ENCODE measurements around the gene BLTP2.
"Not testable (repeated sequence)": the region's sequence is repeated elsewhere in the genome, so short reads cannot be mapped to it uniquely, and the experiment has no call there.

Gene BLTP2

DNA sequence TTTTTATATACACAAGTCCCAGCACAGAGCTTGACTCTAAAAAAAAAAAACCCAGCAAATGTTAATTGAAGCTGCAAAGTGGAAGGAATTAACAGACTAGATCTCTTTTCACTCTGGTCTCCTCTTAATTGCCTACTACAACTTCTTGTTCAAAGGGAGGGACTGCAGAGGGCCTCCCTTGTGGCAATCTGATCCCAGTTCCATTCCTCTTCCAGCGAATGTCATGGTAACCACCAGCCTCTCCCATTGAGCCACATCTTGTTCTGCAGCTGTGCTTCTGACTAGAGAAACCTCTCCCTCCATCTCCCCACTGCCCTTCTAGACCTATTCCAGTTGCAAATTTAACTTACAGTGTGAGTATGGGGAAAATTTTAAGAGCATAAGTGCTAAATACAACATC is 22.9 kb upstream of the BLTP2 start:
- Histone ChIP-seq H3K4me3 (ENCODE audit: low read depth, low read length) (no peak overlapping the region), H3K27ac (ENCODE audit: low read depth, low read length) (no peak overlapping the region)

GRCh38 chr17:28665994-28666393 is 21.0 kb upstream of the BLTP2 start:
- Histone ChIP-seq H3K36me3 (ENCODE audit: control insufficient read depth, insufficient read depth, low read length) (peaks cover 45% of the 10 kb centered on the region), H3K27ac (ENCODE audit: low read depth, low read length) (no peak overlapping the region), H3K9me3 (ENCODE audit: control insufficient read depth, insufficient read depth, low read depth, low read length) (no peaks in the 10 kb centered on the region), H3K4me3 (ENCODE audit: low read depth, low read length) (no peak overlapping the region), H3K27me3 (ENCODE audit: control insufficient read depth, insufficient read depth, low read length) (no peaks in the 10 kb centered on the region), H3K9ac (ENCODE audit: low read length) (no peak overlapping the region), H3K4me1 (ENCODE audit: control insufficient read depth, insufficient read depth, low read length) (peaks cover 5% of the 10 kb centered on the region; the same call in 1 of the 2 replicates)

More for the DNA sequence above, 22.9 kb upstream of the BLTP2 start:
- Histone ChIP-seq H3K36me3 (ENCODE audit: control insufficient read depth, insufficient read depth, low read length) (peaks cover 63% of the 10 kb centered on the region), H3K4me1 (ENCODE audit: control insufficient read depth, insufficient read depth, low read length) (peaks cover 3% of the 10 kb centered on the region; the same call in 1 of the 2 replicates), H3K27me3 (ENCODE audit: control insufficient read depth, insufficient read depth, low read length) (no peaks in the 10 kb centered on the region), H3K9me3 (ENCODE audit: control insufficient read depth, insufficient read depth, low read depth, low read length) (no peaks in the 10 kb centered on the region), H3K9ac (ENCODE audit: low read length) (no peak overlapping the region)

- H3K9me3 ChIP-seq (ENCODE audit: control insufficient read depth, insufficient read depth, low read depth, low read length) = peaks cover 12% of the 10 kb centered on the region
- H3K4me3 ChIP-seq (ENCODE audit: low read depth, low read length) = no peak overlapping the region
- H3K27ac ChIP-seq (ENCODE audit: low read depth, low read length) = no peak overlapping the region
- H3K27me3 ChIP-seq (ENCODE audit: control insufficient read depth, insufficient read depth, low read length) = no peaks in the 10 kb centered on the region
- peaks cover 5% of the 10 kb centered on the region; the same call in 1 of the 2 replicates for H3K4me1 ChIP-seq (ENCODE audit: control insufficient read depth, insufficient read depth, low read length)
- H3K9ac ChIP-seq (ENCODE audit: low read length) = no peak overlapping the region
- peaks cover 48% of the 10 kb centered on the region for H3K36me3 ChIP-seq (ENCODE audit: control insufficient read depth, insufficient read depth, low read length)
These were observed 18.8 kb upstream of the BLTP2 start for GRCh38 chr17:28663723-28664122.

- Histone ChIP-seq H3K4me3 (ENCODE audit: low read depth, low read length) (peak overlapping the region; percentile 98), H3K4me1 (ENCODE audit: control insufficient read depth, insufficient read depth, low read length) (peaks cover 5% of the 10 kb centered on the region; the same call in 1 of the 2 replicates), H3K9ac (ENCODE audit: low read length) (peak overlapping the region; percentile 95), H3K9me3 (ENCODE audit: control insufficient read depth, insufficient read depth, low read depth, low read length) (peaks cover 21% of the 10 kb centered on the region), H3K27me3 (ENCODE audit: control insufficient read depth, insufficient read depth, low read length) (no peaks in the 10 kb centered on the region), H3K36me3 (ENCODE audit: control insufficient read depth, insufficient read depth, low read length) (peaks cover 46% of the 10 kb centered on the region), H3K27ac (ENCODE audit: low read depth, low read length) (peak overlapping the region; percentile 88)
These were observed 17.5 kb upstream of the BLTP2 start for GRCh38 chr17:28662527-28662829.

DNA sequence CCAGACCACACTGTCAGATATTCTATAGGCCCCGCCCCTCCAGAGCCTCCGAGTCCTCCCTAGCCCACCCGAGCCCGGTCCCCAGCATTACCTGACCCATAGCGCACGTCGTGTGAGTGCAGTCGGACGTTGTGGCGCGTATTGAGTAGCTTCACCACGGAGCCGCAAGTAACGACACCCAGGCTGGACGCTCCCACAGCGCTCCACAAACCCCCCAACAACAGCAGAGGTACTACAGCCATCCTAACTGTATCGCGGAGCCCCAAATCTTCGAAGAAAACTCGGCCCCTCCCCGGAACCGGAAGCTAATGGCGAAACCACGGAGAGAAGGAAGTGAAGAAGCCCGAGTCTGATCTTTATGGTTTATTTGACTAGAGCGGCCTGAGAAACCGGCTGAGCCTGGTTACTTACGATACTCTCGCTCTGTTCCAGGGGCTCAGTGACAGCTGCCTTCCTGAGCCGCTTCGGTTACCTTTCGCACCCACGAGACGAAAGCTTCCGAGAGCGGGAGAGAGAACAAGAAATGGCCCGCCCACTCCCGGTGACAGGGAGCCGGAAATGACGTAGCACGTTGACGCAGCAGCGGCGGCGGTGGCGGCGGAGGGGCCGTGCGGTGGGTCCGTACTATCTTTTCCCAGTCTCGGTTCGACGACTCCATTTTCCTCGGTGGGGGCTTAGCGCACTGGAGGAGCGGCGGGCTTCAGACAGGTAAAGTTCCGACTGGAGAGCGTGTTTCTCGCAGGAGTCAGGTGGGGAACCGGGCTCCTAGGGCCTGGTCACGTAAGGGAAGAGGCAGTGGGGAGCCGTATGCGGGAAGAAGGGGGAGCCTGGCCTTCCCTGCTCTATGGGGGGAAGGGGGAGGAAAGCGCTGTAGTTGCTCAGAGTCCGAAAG is 16.9 kb upstream of the BLTP2 start, which contains the start of the genes SDF2 and SUPT6H:
SDF2 (minus strand) TSS at position 272 of the 892 bp plus-strand sequence; CDS start at position 242, 30 bp downstream.
SUPT6H (plus strand) TSS at position 571 of the 892 bp plus-strand sequence. CDS start 11,197 bp downstream, outside the sequence.
- Histone ChIP-seq H3K27me3 (ENCODE audit: control insufficient read depth, insufficient read depth, low read length) (no peaks in the 10 kb centered on the region), H3K4me1 (ENCODE audit: control insufficient read depth, insufficient read depth, low read length) (peaks cover 5% of the 10 kb centered on the region; the same call in 1 of the 2 replicates), H3K27ac (ENCODE audit: low read depth, low read length) (peak within 1 kb of the TSS; percentile 88), H3K9me3 (ENCODE audit: control insufficient read depth, insufficient read depth, low read depth, low read length) (peaks cover 24% of the 10 kb centered on the region), H3K9ac (ENCODE audit: low read length) (peak within 1 kb of the TSS; percentile 95), H3K4me3 (ENCODE audit: low read depth, low read length) (peak within 1 kb of the TSS; percentile 98), H3K36me3 (ENCODE audit: control insufficient read depth, insufficient read depth, low read length) (peaks cover 45% of the 10 kb centered on the region)

DNA sequence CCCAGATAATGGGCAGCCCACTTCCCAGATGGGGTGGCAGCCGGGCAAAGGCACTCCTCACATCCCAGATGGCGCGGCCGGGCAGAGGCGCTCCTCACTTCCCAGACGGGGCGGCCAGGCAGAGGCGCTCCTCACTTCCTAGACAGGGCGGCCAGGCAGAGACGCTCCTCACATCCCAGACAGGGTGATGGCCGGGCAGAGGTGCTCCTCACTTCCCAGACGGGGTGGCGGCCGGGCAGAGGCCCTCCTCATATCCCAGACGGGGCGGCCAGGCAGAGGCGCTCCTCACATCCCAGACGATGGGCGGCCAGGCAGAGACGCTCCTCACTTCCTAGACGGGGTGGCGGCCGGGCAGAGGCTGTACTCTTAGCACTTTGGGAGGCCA is 14.5 kb upstream of the BLTP2 start:
- peaks cover 29% of the 10 kb centered on the region for H3K9me3 ChIP-seq (ENCODE audit: control insufficient read depth, insufficient read depth, low read depth, low read length)
- not testable (repeated sequence) for H3K4me3 ChIP-seq (ENCODE audit: low read depth, low read length); H3K27ac ChIP-seq (ENCODE audit: low read depth, low read length); H3K27me3 ChIP-seq (ENCODE audit: control insufficient read depth, insufficient read depth, low read length); H3K9ac ChIP-seq (ENCODE audit: low read length); H3K4me1 ChIP-seq (ENCODE audit: control insufficient read depth, insufficient read depth, low read length)
- H3K36me3 ChIP-seq (ENCODE audit: control insufficient read depth, insufficient read depth, low read length) = peaks cover 37% of the 10 kb centered on the region

DNA sequence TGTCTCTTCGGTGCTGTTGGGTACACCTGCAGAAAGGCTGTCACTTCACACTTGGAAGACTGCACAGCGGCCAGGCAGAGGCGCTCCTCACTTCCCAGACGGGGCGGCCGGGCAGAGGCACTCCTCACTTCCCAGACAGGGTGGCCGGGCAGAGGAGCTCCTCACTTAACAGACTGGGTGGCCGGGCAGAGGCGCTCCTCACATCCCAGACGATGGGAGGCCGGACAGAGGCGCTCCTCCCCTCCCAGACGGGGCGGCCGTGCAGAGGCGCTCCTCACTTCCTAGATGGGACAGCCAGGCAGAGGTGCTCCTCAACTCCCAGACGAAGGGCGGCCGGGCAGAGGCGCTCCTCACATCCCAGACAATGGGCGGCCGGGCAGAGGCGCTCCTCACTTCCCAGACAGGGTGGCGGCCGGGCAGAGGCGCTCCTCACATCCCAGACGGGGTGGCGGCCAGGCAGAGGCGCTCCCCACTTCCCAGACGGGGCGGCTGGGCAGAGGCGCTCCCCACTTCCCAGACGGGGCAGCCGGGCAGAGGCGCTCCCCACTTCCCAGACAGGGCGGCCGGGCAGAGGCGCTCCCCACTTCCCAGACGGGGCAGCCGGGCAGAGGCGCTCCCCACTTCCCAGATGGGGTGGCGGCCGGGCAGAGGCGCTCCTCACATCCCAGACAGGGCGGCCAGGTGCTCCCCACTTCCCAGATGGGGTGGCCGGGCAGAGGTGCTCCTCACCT is 14.0 kb upstream of the BLTP2 start:
- H3K27ac ChIP-seq (ENCODE audit: low read depth, low read length); H3K27me3 ChIP-seq (ENCODE audit: control insufficient read depth, insufficient read depth, low read length); H3K4me1 ChIP-seq (ENCODE audit: control insufficient read depth, insufficient read depth, low read length); H3K4me3 ChIP-seq (ENCODE audit: low read depth, low read length); H3K9ac ChIP-seq (ENCODE audit: low read length): not testable (repeated sequence)
- H3K36me3 ChIP-seq (ENCODE audit: control insufficient read depth, insufficient read depth, low read length) = peaks cover 40% of the 10 kb centered on the region
- peaks cover 29% of the 10 kb centered on the region for H3K9me3 ChIP-seq (ENCODE audit: control insufficient read depth, insufficient read depth, low read depth, low read length)

DNA sequence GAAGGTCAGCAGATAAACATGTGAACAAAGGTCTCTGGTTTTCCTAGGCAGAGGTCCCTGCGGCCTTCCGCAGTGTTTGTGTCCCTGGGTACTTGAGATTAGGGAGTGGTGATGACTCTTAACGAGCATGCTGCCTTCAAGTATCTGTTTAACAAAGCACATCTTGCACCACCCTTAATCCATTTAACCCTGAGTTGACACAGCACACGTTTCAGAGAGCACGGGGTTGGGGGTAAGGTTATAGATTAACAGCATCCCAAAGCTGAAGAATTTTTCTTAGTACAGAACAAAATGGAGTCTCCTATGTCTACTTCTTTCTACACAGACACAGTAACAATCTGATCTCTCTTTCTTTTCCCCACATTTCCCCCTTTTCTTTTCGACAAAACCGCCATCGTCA is 13.4 kb upstream of the BLTP2 start:
- not testable (repeated sequence) for H3K27ac ChIP-seq (ENCODE audit: low read depth, low read length); H3K27me3 ChIP-seq (ENCODE audit: control insufficient read depth, insufficient read depth, low read length); H3K9ac ChIP-seq (ENCODE audit: low read length); H3K4me3 ChIP-seq (ENCODE audit: low read depth, low read length); H3K4me1 ChIP-seq (ENCODE audit: control insufficient read depth, insufficient read depth, low read length)
- Histone ChIP-seq H3K36me3 (ENCODE audit: control insufficient read depth, insufficient read depth, low read length) (peaks cover 45% of the 10 kb centered on the region), H3K9me3 (ENCODE audit: control insufficient read depth, insufficient read depth, low read depth, low read length) (peaks cover 29% of the 10 kb centered on the region)

DNA sequence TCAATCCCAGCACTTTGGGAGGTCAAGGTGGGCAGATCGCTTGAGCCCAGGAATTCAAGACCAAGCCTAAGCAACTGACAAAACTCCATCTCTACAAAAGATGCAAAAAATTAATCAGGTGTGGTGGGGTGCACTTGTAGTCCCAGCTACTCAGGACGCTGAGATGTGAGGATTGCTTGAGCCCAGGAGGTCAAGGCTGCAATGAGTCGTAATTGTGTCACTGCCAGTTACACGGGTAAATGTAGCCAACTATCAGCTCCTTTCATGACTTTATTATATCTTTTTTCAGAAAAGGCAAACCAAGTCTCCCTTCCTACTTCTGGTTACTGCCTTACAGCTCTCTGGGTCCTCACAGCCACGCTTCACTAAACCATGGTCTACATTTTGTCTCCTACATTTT is 12.8 kb upstream of the BLTP2 start:
- Histone ChIP-seq H3K9ac (ENCODE audit: low read length) (no peak overlapping the region), H3K36me3 (ENCODE audit: control insufficient read depth, insufficient read depth, low read length) (peaks cover 50% of the 10 kb centered on the region), H3K27me3 (ENCODE audit: control insufficient read depth, insufficient read depth, low read length) (no peaks in the 10 kb centered on the region), H3K27ac (ENCODE audit: low read depth, low read length) (no peak overlapping the region), H3K4me3 (ENCODE audit: low read depth, low read length) (no peak overlapping the region; the same call in 1 of the 2 replicates), H3K4me1 (ENCODE audit: control insufficient read depth, insufficient read depth, low read length) (peaks cover 1% of the 10 kb centered on the region; the same call in 1 of the 2 replicates), H3K9me3 (ENCODE audit: control insufficient read depth, insufficient read depth, low read depth, low read length) (peaks cover 29% of the 10 kb centered on the region)

- no peaks in the 10 kb centered on the region for H3K4me1 ChIP-seq (ENCODE audit: control insufficient read depth, insufficient read depth, low read length)
- no peak overlapping the region for H3K27ac ChIP-seq (ENCODE audit: low read depth, low read length)
- no peaks in the 10 kb centered on the region for H3K27me3 ChIP-seq (ENCODE audit: control insufficient read depth, insufficient read depth, low read length)
- peaks cover 23% of the 10 kb centered on the region for H3K9me3 ChIP-seq (ENCODE audit: control insufficient read depth, insufficient read depth, low read depth, low read length)
- H3K4me3 ChIP-seq (ENCODE audit: low read depth, low read length) = no peak overlapping the region
- no peak overlapping the region for H3K9ac ChIP-seq (ENCODE audit: low read length)
- peaks cover 58% of the 10 kb centered on the region for H3K36me3 ChIP-seq (ENCODE audit: control insufficient read depth, insufficient read depth, low read length)
These were observed 10.2 kb upstream of the BLTP2 start for GRCh38 chr17:28655160-28655559.

- peaks cover 36% of the 10 kb centered on the region for H3K36me3 ChIP-seq (ENCODE audit: control insufficient read depth, insufficient read depth, low read length)
- H3K27me3 ChIP-seq (ENCODE audit: control insufficient read depth, insufficient read depth, low read length) = no peaks in the 10 kb centered on the region
- H3K27ac ChIP-seq (ENCODE audit: low read depth, low read length) = no peak overlapping the region
- H3K4me3 ChIP-seq (ENCODE audit: low read depth, low read length) = no peak overlapping the region
- H3K9ac ChIP-seq (ENCODE audit: low read length) = no peak overlapping the region
- peaks cover 8% of the 10 kb centered on the region; the same call in 1 of the 2 replicates for H3K4me1 ChIP-seq (ENCODE audit: control insufficient read depth, insufficient read depth, low read length)
- no peaks in the 10 kb centered on the region for H3K9me3 ChIP-seq (ENCODE audit: control insufficient read depth, insufficient read depth, low read depth, low read length)
These were observed 3.7 kb upstream of the BLTP2 start for GRCh38 chr17:28648698-28649097.

All from HUES6 (cell line).